Epidermal melanocyte (primary cell): Measurements from ENCODE around the gene SEZ6L.

ENCODE experiments used
- DNase-seq: peaks from one replicate; pipeline ENCODE4 v3.0.0; 2011; ENCODE audit warnings: low spot score; ENCODE audit not compliant: insufficient read length

SEZ6L gene

DNA sequence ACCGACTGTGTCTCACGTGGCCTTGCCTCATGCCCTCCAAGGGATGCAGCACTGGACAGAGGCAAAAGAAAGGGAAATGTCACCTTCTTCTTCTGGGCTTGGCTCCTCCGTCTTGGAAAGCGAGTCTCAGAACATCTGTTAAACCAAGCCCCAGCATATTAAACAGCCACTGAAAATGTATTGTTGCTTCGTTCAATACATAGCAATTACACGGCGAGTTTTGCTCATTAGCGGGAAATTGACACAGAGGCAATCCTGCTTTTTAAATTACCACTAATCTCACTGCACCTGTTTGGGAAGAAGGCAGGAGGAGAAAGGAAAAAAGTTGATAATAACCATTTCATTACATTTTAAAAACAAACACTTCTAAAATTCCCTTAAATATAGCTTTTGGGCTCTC is 72.1 kb downstream of the SEZ6L start:
- no peak for DNase-seq

DNA sequence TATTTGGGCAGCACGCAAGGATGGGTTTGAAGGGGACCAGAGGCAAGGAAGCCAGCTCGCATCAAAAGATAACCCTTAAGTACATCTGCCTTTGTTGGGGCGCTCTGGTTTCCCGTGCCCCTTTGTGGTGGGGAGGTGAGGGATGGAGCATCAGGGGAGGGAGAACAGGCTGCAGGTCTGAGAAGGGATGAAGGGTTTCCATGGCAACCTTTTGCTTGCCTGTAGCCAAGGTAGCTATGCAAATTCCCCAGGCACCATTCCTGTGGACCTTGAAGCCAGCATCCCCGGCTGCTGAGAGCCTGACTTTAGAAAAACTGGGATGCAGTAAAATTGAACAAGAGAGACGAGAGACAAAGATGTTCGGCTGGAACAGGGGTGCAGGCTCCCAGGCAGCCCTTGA is 75.7 kb downstream of the SEZ6L start:
- DNase-seq: no peak

GRCh38 chr22:26246552-26246951 is 77.3 kb downstream of the SEZ6L start:
- no peak for DNase-seq

- no peak for DNase-seq
Observed at GRCh38 chr22:26251869-26252268, 82.6 kb downstream of the SEZ6L start.

- no peak for DNase-seq
Observed at GRCh38 chr22:26259510-26259909, 90.2 kb downstream of the SEZ6L start.

- no peak for DNase-seq
Observed at GRCh38 chr22:26264162-26264561, 94.9 kb downstream of the SEZ6L start.

DNA sequence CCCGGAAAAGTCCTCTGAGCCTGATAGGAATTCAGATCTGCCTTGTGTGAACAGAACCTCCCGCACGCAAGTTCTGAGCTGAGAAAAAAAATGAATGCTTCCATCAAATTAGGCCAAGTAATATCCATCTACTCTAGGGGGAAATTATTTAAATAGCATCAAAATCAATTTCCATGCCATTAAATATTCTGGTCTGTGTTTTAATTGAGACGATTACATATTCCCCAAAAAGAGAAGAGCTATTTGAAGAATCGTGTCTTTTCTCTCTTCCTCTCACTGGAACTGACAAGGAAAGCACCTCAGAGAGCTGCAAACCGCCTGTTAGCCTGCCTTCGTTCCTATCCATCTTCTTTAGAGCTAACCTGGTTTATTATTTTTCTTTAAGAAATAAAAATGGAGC is 96.0 kb downstream of the SEZ6L start:
- no peak for DNase-seq

GRCh38 chr22:26265909-26266308 is 96.6 kb downstream of the SEZ6L start:
- no peak for DNase-seq

DNA sequence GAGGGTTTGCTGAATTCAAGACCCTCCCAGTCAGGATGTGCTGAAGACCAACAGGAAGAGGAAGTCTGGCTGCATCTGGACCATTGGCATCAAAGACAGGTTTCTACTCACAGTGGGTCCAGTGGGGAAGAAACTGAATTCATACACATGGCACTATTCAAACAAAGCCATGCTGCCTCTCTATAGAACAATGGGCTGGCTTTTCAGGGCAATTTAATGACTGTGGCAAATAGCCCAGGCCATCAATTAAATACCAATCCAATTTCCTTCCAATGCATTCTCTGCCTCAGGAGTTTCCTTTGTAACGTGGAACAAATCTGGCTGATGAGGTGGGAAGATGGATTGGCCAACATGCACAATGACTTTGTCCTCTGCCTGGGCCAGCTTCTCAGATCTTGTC is 98.6 kb downstream of the SEZ6L start:
- no peak for DNase-seq

- no peak for DNase-seq
Observed at GRCh38 chr22:26269572-26269971, 100.3 kb downstream of the SEZ6L start.

DNA sequence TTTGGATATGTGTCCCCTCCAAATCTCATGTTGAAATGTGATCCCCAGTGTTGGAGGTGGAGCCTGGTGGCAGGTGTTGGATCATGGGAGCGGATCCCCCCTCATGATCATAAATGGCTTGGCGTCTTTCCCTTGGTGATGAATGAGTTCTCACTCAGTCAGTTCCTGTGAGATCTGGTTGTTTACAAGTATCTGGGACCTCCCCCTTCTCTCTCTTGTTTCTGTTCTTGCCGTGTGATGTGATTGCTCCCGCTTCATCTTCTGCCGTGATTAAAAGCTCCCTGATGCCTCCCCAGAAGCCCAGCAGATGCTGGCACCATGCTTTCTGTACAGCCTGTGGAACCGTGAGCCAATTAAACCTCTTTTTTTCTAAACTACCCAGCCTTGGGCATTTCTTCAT is 102.2 kb downstream of the SEZ6L start:
- no peak for DNase-seq

- no peak for DNase-seq
Observed at GRCh38 chr22:26273011-26273675, 103.9 kb downstream of the SEZ6L start.

DNA sequence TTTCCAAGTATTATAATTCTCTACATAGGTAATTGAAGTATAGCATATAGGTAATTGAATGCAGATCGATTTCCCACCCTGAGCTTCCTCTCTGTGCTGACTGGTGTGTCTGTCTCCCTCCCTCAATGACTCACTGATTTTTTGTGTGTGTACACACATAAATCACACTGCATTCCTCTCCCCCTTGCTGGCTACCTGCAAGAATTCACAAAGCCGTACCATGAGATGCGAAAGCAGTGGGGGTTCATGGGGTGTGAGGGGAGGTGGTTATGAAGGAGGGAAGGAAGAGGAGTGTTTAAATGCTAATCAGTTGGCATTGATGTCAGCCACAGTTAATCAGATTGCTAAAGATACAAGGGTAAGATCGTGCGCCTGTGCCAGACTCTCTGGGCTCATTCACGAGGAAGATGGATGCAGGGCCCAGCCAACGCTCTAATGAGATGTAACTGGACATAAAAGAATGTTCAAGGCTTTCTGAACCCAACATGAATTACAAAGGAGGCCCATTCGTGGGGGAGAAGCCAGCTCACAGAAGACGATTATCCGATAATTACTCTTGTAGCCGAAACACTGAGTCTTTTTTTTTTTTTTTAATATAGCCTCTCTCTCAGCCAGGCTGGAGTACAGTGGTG is 107.4 kb downstream of the SEZ6L start:
- DNase-seq: no peak

- DNase-seq: no peak
Observed at GRCh38 chr22:26281941-26282340, 112.7 kb downstream of the SEZ6L start.

DNA sequence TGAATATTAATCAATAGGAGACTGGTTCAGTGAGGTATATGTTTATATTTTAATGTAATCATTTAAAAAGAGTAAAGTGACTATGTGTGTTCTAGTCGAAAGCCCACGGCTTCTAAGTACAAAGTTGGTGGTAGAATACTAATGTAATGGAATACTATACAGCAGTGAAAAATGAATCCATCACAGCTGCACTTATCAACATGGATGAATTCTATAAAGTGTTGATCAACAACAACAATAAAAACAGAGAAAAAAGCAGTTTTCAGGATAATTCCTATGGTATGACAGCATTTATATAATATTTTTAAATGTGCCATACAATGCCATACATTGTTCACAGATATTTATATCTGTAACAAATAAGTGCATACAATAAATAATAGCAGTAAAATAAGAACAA is 114.1 kb downstream of the SEZ6L start:
- DNase-seq: no peak

DNA sequence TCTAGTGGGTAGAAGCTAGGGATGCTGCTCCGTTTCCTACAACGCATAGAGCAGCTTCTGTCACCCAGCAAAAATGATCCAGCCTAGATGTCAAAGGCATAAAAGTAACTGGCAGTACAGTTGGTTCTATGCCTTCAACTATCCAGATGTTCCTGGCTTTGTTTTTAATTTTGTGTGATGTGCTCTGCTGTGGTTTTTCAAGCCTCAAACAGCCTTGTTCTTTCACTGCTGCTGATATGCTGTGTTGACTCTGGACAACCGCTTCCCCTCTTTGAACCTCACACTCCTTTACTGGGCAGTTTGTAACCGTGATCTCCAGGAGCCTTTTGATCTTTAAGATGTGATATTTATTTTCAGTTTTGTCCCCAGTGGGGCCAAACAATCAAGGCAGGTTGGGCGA is 116.4 kb downstream of the SEZ6L start:
- DNase-seq: no peak

DNA sequence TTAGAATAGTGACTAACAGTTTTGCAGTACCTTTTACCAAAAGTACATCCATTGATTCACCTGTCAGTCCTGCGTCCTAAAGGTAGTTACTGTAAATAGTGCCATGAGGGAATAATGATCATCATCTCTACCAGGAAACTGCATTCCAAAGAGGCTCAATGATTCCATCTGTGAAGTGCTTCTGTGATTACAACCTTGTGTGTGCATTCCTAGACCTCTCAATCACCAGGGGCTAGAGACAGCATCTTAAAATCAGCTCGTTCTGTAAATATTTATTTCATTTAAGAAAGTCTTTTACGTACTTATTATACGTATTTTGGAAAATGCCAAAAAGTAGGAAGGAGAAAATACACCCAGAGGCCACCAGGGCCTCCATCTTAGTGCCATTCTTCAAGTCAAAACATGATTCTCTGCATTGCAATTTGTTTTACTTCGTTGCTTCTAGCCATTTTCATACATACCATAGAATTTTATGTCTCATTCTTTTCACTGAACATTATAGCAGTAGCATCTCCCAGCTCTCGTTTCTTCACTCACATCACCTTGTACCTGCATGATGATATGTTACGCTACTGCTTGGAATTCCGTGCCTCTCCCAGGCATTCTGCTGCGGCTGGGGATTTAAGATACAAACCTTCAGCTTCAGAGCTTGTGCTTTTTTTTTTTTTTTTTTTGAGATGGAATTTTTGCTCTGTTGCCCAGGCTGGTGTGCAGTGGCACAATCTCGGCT is 117.0 kb downstream of the SEZ6L start:
- no peak for DNase-seq

- DNase-seq: no peak
Observed at GRCh38 chr22:26287382-26288225, 118.3 kb downstream of the SEZ6L start.

- DNase-seq: no peak
Observed at GRCh38 chr22:26289611-26290101, 120.4 kb downstream of the SEZ6L start.

DNA sequence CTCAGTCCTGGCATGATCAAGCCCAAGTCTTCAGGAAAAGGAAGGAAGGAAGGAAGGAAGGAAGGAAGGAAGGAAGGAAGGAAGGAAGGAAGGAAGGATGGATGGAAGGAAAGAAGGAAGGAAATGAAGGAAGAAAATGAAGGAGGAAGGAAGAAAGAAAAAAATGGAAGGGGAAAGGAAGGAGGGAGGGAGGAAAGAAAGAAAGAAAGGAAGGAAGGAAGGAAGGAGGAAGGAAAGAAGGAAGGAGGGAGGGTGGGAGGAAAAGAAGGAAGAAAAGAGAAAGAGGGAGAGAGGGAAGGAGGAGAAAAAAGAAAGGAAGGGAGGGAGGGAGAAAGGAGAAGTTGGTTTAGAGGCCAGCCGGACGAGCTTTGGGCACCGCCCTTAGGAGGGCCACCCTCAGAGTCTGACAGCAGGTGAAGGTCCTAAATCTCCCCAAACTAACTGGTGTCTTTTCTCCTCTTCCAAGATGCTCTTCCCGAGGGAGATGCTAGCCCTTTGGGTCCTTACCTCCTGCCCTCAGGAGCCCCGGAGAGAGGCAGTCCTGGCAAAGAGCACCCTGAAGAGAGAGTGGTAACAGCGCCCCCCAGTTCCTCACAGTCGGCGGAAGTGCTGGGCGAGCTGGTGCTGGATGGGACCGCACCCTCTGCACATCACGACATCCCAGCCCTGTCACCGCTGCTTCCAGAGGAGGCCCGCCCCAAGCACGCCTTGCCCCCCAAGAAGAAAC is 122.8 kb downstream of the SEZ6L start:
- DNase-seq: no peak

GRCh38 chr22:26292667-26292995 is 123.4 kb downstream of the SEZ6L start:
- DNase-seq: no peak
